ENCODE results near the gene ZNF765. TPM values are rescaled to one million over a fixed set of nuclear protein-coding genes. Genes with fewer than 3 reads are reported as not detected.
A peak's percentile ranks its signal among the peaks of the same experiment; 100 is the strongest.
"Not testable (repeated sequence)": the region's sequence is repeated elsewhere in the genome, so short reads cannot be mapped to it uniquely, and the experiment has no call there.

ZNF765 gene
- total RNA-seq, 6 donors from 2014 or later, result 7.9 to 21.0 (median 10.5) TPM

DNA sequence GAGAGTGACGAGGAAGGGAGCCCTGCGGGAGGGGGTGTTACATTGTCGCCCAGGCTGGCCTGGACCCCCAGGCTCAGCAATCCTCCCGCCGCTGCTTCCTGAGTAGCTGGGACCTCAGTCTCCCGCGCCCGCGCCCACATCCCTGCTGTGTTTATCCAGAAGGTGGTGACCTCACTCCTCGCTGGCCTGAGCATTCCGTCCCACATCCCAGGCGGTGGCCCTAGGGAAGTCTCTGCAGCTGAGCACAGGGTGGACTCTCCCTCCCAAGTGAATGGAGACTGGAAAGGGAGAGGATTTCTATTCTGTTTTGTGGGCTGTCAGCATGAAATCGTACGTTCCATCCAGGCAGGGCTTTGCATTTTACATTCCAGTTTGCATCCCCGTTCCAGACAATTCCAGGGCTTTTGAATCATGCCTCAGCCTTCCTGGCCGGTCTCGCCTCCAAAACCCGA, 401 bp upstream of the ZNF765 start:
- WGBS, 2 donors, result 12% methylated on average over 15 to 18 of the region's 18 CpGs
- DNase-seq (peak; percentile 40 to 75), ATAC-seq (ENCODE audit: low FRiP score in 2 of 2) (peak; percentile 64 to 74)
- peaks cover 16 to 24% (median 21%) of the 10 kb centered on the region in 4 donors for H3K4me1 ChIP-seq
- peak overlapping the region; percentile 81 to 91 (median 83) for H3K27ac ChIP-seq
- peak overlapping the region in 3 of 4 donors; percentile 75 to 86 (median 79) for H3K4me3 ChIP-seq
- no peaks in the 10 kb centered on the region for H3K27me3 ChIP-seq
- peaks cover 0 to 11% (median 6%) of the 10 kb centered on the region in 4 donors for H3K9me3 ChIP-seq
- peaks cover 0 to 18% (median 10%) of the 10 kb centered on the region in 4 donors for H3K36me3 ChIP-seq
- no peak for TF ChIP-seq POLR2A (IDR thresholded peaks at IDR 0.05)
- no peak for TF ChIP-seq POLR2AphosphoS5 (IDR thresholded peaks at IDR 0.05)
- TF ChIP-seq, protein P1, sequence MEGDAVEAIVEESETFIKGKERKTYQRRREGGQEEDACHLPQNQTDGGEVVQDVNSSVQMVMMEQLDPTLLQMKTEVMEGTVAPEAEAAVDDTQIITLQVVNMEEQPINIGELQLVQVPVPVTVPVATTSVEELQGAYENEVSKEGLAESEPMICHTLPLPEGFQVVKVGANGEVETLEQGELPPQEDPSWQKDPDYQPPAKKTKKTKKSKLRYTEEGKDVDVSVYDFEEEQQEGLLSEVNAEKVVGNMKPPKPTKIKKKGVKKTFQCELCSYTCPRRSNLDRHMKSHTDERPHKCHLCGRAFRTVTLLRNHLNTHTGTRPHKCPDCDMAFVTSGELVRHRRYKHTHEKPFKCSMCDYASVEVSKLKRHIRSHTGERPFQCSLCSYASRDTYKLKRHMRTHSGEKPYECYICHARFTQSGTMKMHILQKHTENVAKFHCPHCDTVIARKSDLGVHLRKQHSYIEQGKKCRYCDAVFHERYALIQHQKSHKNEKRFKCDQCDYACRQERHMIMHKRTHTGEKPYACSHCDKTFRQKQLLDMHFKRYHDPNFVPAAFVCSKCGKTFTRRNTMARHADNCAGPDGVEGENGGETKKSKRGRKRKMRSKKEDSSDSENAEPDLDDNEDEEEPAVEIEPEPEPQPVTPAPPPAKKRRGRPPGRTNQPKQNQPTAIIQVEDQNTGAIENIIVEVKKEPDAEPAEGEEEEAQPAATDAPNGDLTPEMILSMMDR (IDR thresholded peaks at IDR 0.05), result no peak
- TF ChIP-seq EP300 (IDR thresholded peaks at IDR 0.05), result no peak

DNA sequence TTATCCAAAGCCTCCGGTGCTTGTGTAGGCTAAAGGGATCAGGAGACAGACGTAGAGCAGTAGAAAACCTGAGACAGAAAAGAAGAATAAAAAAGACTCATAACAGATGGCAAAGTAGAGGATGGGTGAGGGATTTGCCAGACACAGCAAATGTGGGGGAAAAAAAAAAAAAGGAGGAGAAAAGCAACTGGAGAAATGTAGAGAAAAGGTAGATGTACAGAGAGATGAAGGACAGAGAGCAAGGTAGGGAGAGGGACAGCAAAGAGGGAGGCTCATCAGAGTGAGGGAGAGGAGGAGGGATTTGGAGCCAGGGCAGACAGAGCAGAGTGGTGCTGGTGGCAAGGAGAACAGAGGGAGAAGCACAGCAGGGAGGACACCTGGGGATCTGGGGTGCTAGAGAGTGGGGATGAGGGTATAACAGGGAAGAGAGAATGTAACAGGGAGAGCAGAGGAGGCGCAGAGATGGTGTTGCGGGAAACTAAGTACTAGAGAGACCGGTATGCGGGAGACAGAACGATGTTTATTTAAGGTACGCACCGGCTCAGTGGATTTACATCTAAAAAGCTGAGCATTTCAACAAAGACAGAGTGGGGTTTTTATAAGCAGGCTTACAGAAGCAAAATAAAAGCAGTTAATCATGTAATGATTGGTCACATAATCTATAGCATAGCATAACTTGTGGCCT, 1.0 kb downstream of the ZNF765 start:
- peak overlapping the region; percentile 81 to 91 (median 83) for H3K27ac ChIP-seq
- WGBS, 2 donors, result 10 to 18% methylated on average over 9 of the region's 9 CpGs

DNA sequence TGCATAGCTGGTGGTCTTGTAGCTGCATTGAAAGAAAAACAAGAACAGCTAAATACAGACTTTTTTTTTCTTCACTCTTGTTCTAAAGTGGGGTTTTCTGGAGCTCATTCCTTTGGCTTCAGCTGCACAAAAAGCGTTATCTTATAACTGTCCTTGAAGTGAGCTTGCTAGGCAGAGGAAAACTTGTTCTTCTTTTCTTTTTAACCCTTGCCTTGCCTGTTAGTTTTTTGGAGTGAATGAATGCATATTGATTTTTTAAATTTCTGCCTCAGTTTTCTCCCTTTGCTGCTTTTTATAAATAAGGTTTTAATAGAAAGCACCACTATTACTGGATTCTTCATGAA, 1.5 kb downstream of the ZNF765 start:
- ATAC-seq (ENCODE audit: low FRiP score in 2 of 2) (no peak), DNase-seq (no peak)
- 11 to 17% methylated on average over 1 of the region's 1 CpG for WGBS, 2 donors
- peak overlapping the region in 1 of 4 donors; percentile 4 for H3K27ac ChIP-seq
- H3K36me3 ChIP-seq, result peaks cover 0 to 36% (median 23%) of the 10 kb centered on the region in 4 donors
- TF ChIP-seq EP300 (IDR thresholded peaks at IDR 0.05) (no peak), POLR2AphosphoS5 (IDR thresholded peaks at IDR 0.05) (no peak), POLR2A (IDR thresholded peaks at IDR 0.05) (no peak)
- TF ChIP-seq, protein P1 (IDR thresholded peaks at IDR 0.05), result no peak
- no peak overlapping the region for H3K4me3 ChIP-seq
- H3K27me3 ChIP-seq, result no peaks in the 10 kb centered on the region
- H3K9me3 ChIP-seq, result no peaks in the 10 kb centered on the region
- H3K4me1 ChIP-seq, result peaks cover 16 to 24% (median 21%) of the 10 kb centered on the region in 4 donors

More for the DNA sequence above, 1.0 kb downstream of the ZNF765 start:
- not testable (repeated sequence) for ATAC-seq (ENCODE audit: low FRiP score in 2 of 2); H3K9me3 ChIP-seq; H3K27me3 ChIP-seq; DNase-seq
- peaks cover 0 to 31% (median 20%) of the 10 kb centered on the region in 4 donors for H3K36me3 ChIP-seq
- peaks cover 16 to 24% (median 21%) of the 10 kb centered on the region in 4 donors for H3K4me1 ChIP-seq
- H3K4me3 ChIP-seq, result peak overlapping the region; percentile 68 to 86 (median 77)

DNA sequence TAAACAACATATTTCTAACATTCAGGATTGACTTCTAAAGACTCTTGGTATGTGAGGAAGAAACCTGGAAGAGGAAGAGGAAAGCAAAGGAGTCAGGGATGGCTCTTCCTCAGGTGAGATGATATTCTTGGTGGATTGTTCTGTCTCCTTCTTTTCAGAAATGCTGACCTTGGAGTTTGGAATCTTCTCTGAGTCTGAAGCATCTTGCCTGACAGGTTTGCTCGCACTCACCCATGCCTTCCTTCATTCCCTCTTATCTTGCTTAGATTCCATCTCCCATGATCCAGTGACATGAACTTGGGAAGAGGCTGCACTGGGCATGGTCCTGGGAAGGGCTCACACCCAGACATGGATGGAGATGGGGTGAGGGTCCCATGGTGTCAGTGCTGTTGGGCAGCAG, 3.0 kb downstream of the ZNF765 start:
- WGBS, 2 donors, result 91 to 100% methylated on average over 1 of the region's 1 CpG
- H3K4me3 ChIP-seq; ATAC-seq (ENCODE audit: low FRiP score in 2 of 2); H3K9me3 ChIP-seq; DNase-seq; H3K27ac ChIP-seq; H3K27me3 ChIP-seq: not testable (repeated sequence)
- H3K36me3 ChIP-seq, result peaks cover 4 to 49% (median 32%) of the 10 kb centered on the region in 4 donors
- peaks cover 16 to 24% (median 21%) of the 10 kb centered on the region in 4 donors for H3K4me1 ChIP-seq

DNA sequence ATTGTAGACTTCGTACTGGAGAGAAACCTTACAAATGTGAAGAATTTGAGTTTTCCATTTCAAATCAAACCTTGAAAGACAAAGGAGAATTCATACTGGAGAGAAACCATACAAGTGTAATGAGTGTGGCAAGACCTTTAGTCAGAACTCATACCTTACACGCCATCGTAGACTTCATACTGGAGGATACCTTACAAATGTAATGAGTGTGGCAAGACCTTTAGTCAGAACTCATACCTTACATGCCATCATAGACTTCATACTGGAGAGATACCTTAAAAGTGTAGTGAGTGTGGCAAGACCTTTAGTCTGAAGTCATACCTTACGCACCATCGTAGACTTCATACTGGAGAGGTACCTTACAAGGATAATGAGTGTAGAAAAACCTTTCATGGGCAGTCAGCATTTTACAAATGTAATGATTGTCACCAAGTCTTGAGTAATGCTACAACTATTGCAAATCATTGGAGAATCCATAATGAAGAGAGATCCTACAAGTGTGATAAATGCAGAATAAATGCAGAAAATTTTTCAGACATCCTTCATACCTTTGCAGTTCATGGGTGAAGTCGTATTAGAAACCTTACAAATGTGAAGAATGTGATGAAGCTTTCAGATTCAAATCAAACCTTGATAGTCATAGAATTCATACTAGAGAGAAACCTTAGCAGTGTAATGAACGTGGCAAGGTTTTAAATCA, 14.7 kb downstream of the ZNF765 start:
- H3K4me1 ChIP-seq, result no peaks in the 10 kb centered on the region
- WGBS, 2 donors, result 80 to 84% methylated on average over 7 of the region's 7 CpGs
- DNase-seq, result no peak
- peaks cover 23 to 41% (median 31%) of the 10 kb centered on the region in 4 donors for H3K36me3 ChIP-seq
- H3K27ac ChIP-seq, result no peak overlapping the region
- no peaks in the 10 kb centered on the region for H3K27me3 ChIP-seq
- ATAC-seq (ENCODE audit: low FRiP score in 2 of 2), result no peak
- H3K9me3 ChIP-seq, result peaks cover 42 to 87% (median 74%) of the 10 kb centered on the region in 4 donors
- TF ChIP-seq, protein P1 (IDR thresholded peaks at IDR 0.05), result no peak
- no peak overlapping the region for H3K4me3 ChIP-seq

DNA sequence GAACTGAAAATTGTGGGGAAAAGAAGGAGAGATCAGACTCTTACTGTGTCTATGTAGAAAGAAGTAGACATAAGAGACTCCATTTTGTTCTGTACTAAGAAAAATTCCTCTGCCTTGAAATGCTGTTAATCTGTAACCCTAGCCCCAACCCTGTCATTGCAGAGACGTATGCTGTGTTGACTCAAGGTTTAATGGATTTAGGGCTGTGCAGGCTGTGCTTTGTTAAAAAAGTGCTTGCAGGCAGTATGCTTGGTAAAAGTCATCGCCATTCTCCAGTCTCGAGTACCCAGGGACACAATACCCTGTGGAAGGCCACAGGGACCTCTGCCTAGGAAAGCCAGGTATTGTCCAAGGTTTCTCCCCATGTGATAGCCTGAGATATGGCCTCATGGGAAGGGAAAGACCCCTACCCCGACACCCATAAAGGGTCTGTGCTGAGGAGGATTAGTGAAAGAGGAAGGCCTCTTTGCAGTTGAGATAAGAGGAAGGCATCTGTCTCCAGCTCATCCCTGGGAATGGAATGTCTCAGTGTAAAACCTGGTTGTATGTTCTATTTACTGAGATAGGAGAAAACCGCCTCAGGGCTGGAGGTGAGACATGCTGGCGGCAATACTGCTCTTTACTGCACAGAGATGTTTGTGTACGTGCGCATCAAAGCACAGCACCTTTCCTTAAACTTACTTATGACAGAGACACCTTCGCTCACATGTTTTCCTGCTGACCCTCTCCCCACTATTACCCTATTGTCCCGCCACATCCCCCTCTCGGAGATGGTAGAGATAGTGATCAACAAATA, 25.8 kb downstream of the ZNF765 start:
- peaks cover 0 to 16% (median 3%) of the 10 kb centered on the region in 4 donors for H3K4me1 ChIP-seq
- H3K36me3 ChIP-seq; H3K9me3 ChIP-seq; H3K27ac ChIP-seq; H3K27me3 ChIP-seq; DNase-seq; ATAC-seq (ENCODE audit: low FRiP score in 2 of 2); H3K4me3 ChIP-seq: not testable (repeated sequence)
- 65 to 69% methylated on average over 11 of the region's 11 CpGs for WGBS, 2 donors

All from upper lobe of left lung (tissue), 6 donors.